Measurements from ENCODE around the gene ITPR2.

The ITPR2 gene

GRCh38 chr12:26690601-26691000, 142.4 kb downstream of the ITPR2 start:
- no peak overlapping the region for H3K4me3 ChIP-seq (ENCODE audit: low read depth, low read length)
- TF ChIP-seq CTCF (IDR thresholded peaks at IDR 0.05; ENCODE audit: borderline replicate concordance, insufficient read depth, low read depth, low read length) = no peak

- TF ChIP-seq CTCF (IDR thresholded peaks at IDR 0.05; ENCODE audit: borderline replicate concordance, insufficient read depth, low read depth, low read length) = no peak
These were observed 143.6 kb downstream of the ITPR2 start for GRCh38 chr12:26689281-26689841.

DNA sequence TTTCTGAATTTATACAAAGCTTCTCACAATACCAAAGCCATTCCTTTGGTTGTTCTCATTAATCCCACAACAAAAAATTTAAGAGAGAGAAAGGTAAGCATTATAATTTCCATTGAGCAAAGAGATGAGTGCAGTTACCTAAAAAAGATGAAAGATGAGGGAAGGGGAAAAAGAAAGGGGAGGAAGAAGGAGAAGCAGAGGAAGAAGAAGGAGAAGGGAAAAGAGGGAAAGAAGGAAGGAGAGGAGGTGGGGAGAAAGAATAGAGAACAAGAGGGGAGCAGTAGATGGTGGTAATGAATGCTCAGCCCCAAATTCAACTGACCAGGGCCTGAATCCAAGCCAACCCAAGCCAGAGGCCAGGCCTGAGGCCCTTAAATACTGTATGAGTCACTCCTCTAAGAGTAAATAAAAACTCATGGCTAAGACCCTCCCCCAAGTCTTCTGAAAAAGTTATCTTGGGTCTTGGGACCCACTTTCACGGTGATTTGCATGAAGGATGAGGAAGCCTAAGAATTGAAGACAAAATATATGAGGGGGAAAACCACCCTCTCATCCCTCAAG, 144.6 kb downstream of the ITPR2 start:
- no peak for TF ChIP-seq CTCF (IDR thresholded peaks at IDR 0.05; ENCODE audit: borderline replicate concordance, insufficient read depth, low read depth, low read length)
- H3K4me3 ChIP-seq (ENCODE audit: low read depth, low read length) = no peak overlapping the region

More at GRCh38 chr12:26689281-26689841, 143.6 kb downstream of the ITPR2 start:
- H3K4me3 ChIP-seq (ENCODE audit: low read depth, low read length) = no peak overlapping the region

DNA sequence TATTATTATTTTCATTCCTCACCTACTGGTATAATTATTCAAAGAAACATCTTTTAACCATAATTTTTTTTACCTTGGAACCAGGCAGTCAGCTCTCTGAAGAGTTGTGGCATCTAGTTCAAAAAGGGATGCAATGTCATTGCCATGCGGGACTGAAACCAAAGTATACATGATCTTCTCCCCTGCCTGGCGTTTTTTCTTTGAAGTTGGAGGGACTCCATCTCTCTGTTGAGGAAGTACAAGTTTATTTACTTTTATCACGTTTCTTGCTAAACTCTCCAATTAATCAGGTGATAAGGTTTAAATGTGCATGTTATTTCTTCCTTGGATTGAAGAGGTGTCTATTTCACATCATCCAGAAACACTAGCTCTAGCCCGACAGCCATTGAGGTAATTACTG, 146.6 kb downstream of the ITPR2 start:
- no peak for TF ChIP-seq CTCF (IDR thresholded peaks at IDR 0.05; ENCODE audit: borderline replicate concordance, insufficient read depth, low read depth, low read length)
- no peak overlapping the region for H3K4me3 ChIP-seq (ENCODE audit: low read depth, low read length)

GRCh38 chr12:26684101-26684500, 148.9 kb downstream of the ITPR2 start:
- TF ChIP-seq CTCF (IDR thresholded peaks at IDR 0.05; ENCODE audit: borderline replicate concordance, insufficient read depth, low read depth, low read length) = no peak
- no peak overlapping the region for H3K4me3 ChIP-seq (ENCODE audit: low read depth, low read length)

GRCh38 chr12:26683443-26683842, 149.6 kb downstream of the ITPR2 start:
- TF ChIP-seq CTCF (IDR thresholded peaks at IDR 0.05; ENCODE audit: borderline replicate concordance, insufficient read depth, low read depth, low read length) = no peak
- no peak overlapping the region for H3K4me3 ChIP-seq (ENCODE audit: low read depth, low read length)

GRCh38 chr12:26680727-26681455, 152.1 kb downstream of the ITPR2 start:
- TF ChIP-seq CTCF (IDR thresholded peaks at IDR 0.05; ENCODE audit: borderline replicate concordance, insufficient read depth, low read depth, low read length) = no peak
- H3K4me3 ChIP-seq (ENCODE audit: low read depth, low read length) = no peak overlapping the region

All from GM12875 (cell line).